Endothelial cell of umbilical vein (primary cell): ENCODE results near the gene EML4. TPM values are rescaled to one million over a fixed set of nuclear protein-coding genes. Genes with fewer than 3 reads are reported as not detected.

Experiments used
- BruUV-seq: library from RNA; stranded (reverse); fragments of 400-500 nt; replicated peaks from 2 replicates; lab custom pipeline; 2021; lab: Mats Ljungman, UMichigan
- CTCF ChIA-PET: fragments of 300-600, 350-600 bp; sonication (Branson Sonifier 250); formaldehyde crosslinking; loops from one replicate; lab custom pipeline; 2021; ENCODE audit warnings: antibody characterized with exemption, inconsistent platforms; lab: Charles Lee
- POLR2A ChIA-PET: fragments of 300-600, 350-600 bp; sonication (Branson Sonifier 250); formaldehyde crosslinking; loops from one replicate; lab custom pipeline; 2021; ENCODE audit warnings: antibody characterized with exemption, inconsistent platforms; lab: Charles Lee
- DNase-seq: peaks from one replicate; pipeline ENCODE4 v3.0.0-alpha.2; 2011; ENCODE audit warnings: low read depth, low spot score
- FAIRE-seq: peaks from 2 replicates; lab custom pipeline; 2011; peaks lifted over from hg19 to GRCh38; lab: Jason Lieb, UNC
- H2AFZ ChIP-seq: 2 replicates; pipeline ENCODE4 v1.6.0; 2012; ENCODE audit warnings: low read depth, low read length, control low read depth, inconsistent platforms
- H3K27ac ChIP-seq: 2 replicates; pipeline ENCODE4 v1.5.1; 2011; ENCODE audit warnings: low read depth, mild to moderate bottlenecking, control low read depth, low read length, moderate library complexity; ENCODE audit not compliant: insufficient read depth
- H3K27me3 ChIP-seq, 2 experiments: 2 replicates each; pipeline versions ENCODE4 v1.6.0 to v1.6.1; 2011; ENCODE audit warnings: low read length in 2 of 2, mixed read lengths in 1 of 2; ENCODE audit not compliant: control insufficient read depth in 2 of 2, insufficient read depth in 2 of 2
- H3K36me3 ChIP-seq, 2 experiments: 2 replicates in 1 of 2; 3 replicates in 1 of 2; pipeline ENCODE4 v1.5.1; 2011; ENCODE audit warnings: low read length in 2 of 2, mild to moderate bottlenecking in 1 of 2, moderate library complexity in 1 of 2; ENCODE audit not compliant: control insufficient read depth in 2 of 2, insufficient read depth in 2 of 2; ENCODE audit errors: extremely low read depth in 1 of 2
- H3K4me1 ChIP-seq: 3 replicates; pipeline ENCODE4 v1.5.1; 2011; ENCODE audit warnings: mild to moderate bottlenecking, low read length; ENCODE audit not compliant: control insufficient read depth, insufficient read depth; ENCODE audit errors: extremely low read depth
- H3K4me2 ChIP-seq: 2 replicates; pipeline ENCODE4 v1.6.1; 2011; ENCODE audit warnings: low read length, control low read depth, mixed read lengths; ENCODE audit not compliant: insufficient read depth
- H3K4me3 ChIP-seq, 3 experiments: fragments of 200-600 bp in 1 of 3; sonication (generic), shearing (Covaris generic) in 1 of 3; replicated peaks in 1 of 3; 2 replicates each; pipeline ENCODE4 v1.5.1; 2011 to 2016; ENCODE audit warnings: control low read depth in 3 of 3, low read length in 3 of 3, mild to moderate bottlenecking in 2 of 3, inconsistent platforms in 1 of 3, low read depth in 1 of 3, moderate library complexity in 1 of 3; ENCODE audit not compliant: insufficient read depth in 1 of 3
- H3K79me2 ChIP-seq: 2 replicates; pipeline ENCODE4 v1.6.0; 2012; ENCODE audit warnings: low read length, inconsistent platforms; ENCODE audit not compliant: control insufficient read depth, insufficient read depth
- H3K9ac ChIP-seq: replicated peaks from 2 replicates; pipeline ENCODE3; 2011; ENCODE audit warnings: low read length, control low read depth; ENCODE audit not compliant: insufficient read depth; ENCODE audit errors: extremely low read depth
- H3K9me1 ChIP-seq: replicated peaks from 3 replicates; pipeline ENCODE4 v1.6.0; 2011; ENCODE audit warnings: mild to moderate bottlenecking, low read length; ENCODE audit not compliant: control insufficient read depth, insufficient read depth; ENCODE audit errors: extremely low read depth
- H3K9me3 ChIP-seq: replicated peaks from 2 replicates; pipeline ENCODE4 v1.5.1; 2012; ENCODE audit warnings: low read length, inconsistent platforms; ENCODE audit not compliant: control insufficient read depth, insufficient read depth
- H4K20me1 ChIP-seq: replicated peaks from 2 replicates; pipeline ENCODE3; 2011; ENCODE audit warnings: mild to moderate bottlenecking, low read length; ENCODE audit not compliant: control insufficient read depth, insufficient read depth; ENCODE audit errors: extremely low read depth
- CTCF ChIP-seq, 2 donors: IDR thresholded peaks; 1 replicate in 1 of 2; 2 replicates in 1 of 2; pipeline ENCODE4 v1.5.1; 2011; ENCODE audit warnings: low read length in 2 of 2, mild to moderate bottlenecking in 2 of 2, moderate library complexity in 2 of 2, control low read depth in 1 of 2, inconsistent platforms in 1 of 2, low read depth in 1 of 2; ENCODE audit not compliant: insufficient read depth in 1 of 2; ENCODE audit errors: extremely low read depth in 1 of 2
- EZH2 ChIP-seq: IDR thresholded peaks from 2 replicates; pipeline ENCODE4 v1.6.1; 2012; ENCODE audit warnings: borderline replicate concordance, low read depth, mild to moderate bottlenecking, moderate library complexity, low read length, inconsistent platforms; ENCODE audit not compliant: severe bottlenecking
- FOS ChIP-seq: IDR thresholded peaks from 2 replicates; pipeline ENCODE4 v1.6.1; 2011; ENCODE audit warnings: mild to moderate bottlenecking, low read length, moderate library complexity, borderline replicate concordance; ENCODE audit not compliant: insufficient read depth
- GATA2 ChIP-seq: IDR thresholded peaks from 2 replicates; pipeline ENCODE4 v1.7.0; 2011; ENCODE audit warnings: low read depth, mild to moderate bottlenecking, moderate library complexity, mixed read lengths, low read length; ENCODE audit not compliant: insufficient read length, insufficient read depth
- JUN ChIP-seq: IDR thresholded peaks from 2 replicates; pipeline ENCODE4 v1.6.1; 2011; ENCODE audit warnings: borderline replicate concordance, low read depth; ENCODE audit not compliant: insufficient read length, insufficient read depth
- MYC ChIP-seq: IDR thresholded peaks from one replicate; pipeline ENCODE4 v1.6.1; 2011; ENCODE audit warnings: mild to moderate bottlenecking, low read depth, low read length
- POLR2A ChIP-seq: IDR thresholded peaks from 2 replicates; pipeline ENCODE4 v1.6.1; 2012; ENCODE audit warnings: low read depth, mild to moderate bottlenecking, control low read depth, low read length
- POLR2AphosphoS5 ChIP-seq: IDR thresholded peaks from 2 replicates; pipeline ENCODE4 v1.6.1; 2012; ENCODE audit warnings: low read depth, mild to moderate bottlenecking, control low read depth, low read length, moderate library complexity; ENCODE audit not compliant: insufficient read depth
- dilution Hi-C: fragments of 300-500 bp; cut with MboI; formaldehyde crosslinking; loops from one replicate; pipeline ENCODE4 v1.15.0; 2019; ENCODE audit warnings: low sequenced_read_pairs; ENCODE audit not compliant: extremely low pct_ligation_motif_present
- intact Hi-C: fragments of 100-400 bp; cut with micrococcal nuclease; formaldehyde crosslinking; loops from one replicate; pipeline ENCODE4 v1.10.0; 2022
- polyA plus RNA-seq, 4 experiments: library from polyadenylated mRNA; depleted of rRNA in 3 of 4; stranded (reverse) in 3 of 4; unstranded in 1 of 4; fragments of >200 nt; gene quantifications; 2 replicates each; pipeline versions ENCODE4 v1.2.1 to v1.2.3, GENCODE V29; 2011 to 2012; ENCODE audit warnings: missing spikeins in 1 of 4
- total RNA-seq: library from RNA; stranded (reverse); gene quantifications from 2 replicates; pipeline ENCODE4 v1.2.3, GENCODE V29; 2021
- TF ChIP-seq, protein P1 (sequence below): IDR thresholded peaks from 2 replicates; pipeline ENCODE4 v1.6.1; 2011; ENCODE audit not compliant: insufficient read depth, insufficient read length

The EML4 gene
- total and polyA plus RNA-seq, 2 donors (not counting 3 experiments of a cell fraction or from before 2014, with no cell fraction given) = 13.3 to 32.0 TPM

DNA sequence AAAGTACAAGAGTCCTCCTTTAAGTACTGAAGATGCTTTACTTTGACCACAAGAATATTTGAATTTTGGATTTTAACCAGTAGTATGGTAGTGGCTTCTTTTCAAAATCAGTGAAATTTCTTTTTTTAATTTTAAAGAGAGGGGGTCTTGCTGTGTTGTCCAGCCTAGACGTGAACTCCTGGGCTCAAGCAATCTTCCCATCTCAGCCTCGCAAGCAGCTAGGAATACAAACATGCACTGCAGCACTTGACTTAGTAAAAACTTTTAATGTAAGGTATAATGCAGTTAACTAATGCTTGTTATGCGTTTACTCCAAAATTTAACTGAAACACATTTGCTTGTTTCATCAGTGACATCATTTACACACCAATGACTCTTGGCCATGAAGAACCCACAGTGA, 49.6 kb downstream of the EML4 start:
- no peaks in the 10 kb centered on the region for H3K27me3 ChIP-seq
- no peak overlapping the region for H2AFZ ChIP-seq
- no peaks in the 10 kb centered on the region for H3K79me2 ChIP-seq
- dilution Hi-C loops = no loop called here
- no peaks in the 10 kb centered on the region for H3K36me3 ChIP-seq
- CTCF ChIA-PET = no interaction called here
- no peak overlapping the region for H3K9ac ChIP-seq
- TF ChIP-seq FOS = no peak
- TF ChIP-seq, protein P1, sequence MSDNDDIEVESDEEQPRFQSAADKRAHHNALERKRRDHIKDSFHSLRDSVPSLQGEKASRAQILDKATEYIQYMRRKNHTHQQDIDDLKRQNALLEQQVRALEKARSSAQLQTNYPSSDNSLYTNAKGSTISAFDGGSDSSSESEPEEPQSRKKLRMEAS = no peak
- no peak for TF ChIP-seq GATA2
- no peak for TF ChIP-seq JUN
- TF ChIP-seq POLR2AphosphoS5 = no peak
- TF ChIP-seq POLR2A = no peak
- TF ChIP-seq EZH2 = no peak
- TF ChIP-seq CTCF (IDR thresholded peaks at IDR 0.05; ENCODE audit: extremely low read depth in 1 of 2, insufficient read depth in 1 of 2, low read depth in 1 of 2, low read length in 2 of 2) = no peak
- no peak for TF ChIP-seq MYC
- peaks cover 6% of the 10 kb centered on the region for H3K4me1 ChIP-seq
- no TSS peak for BruUV-seq
- POLR2A ChIA-PET = no interaction called here
- no peak overlapping the region for H3K4me2 ChIP-seq
- DNase-seq = no peak
- no peaks in the 10 kb centered on the region for H3K9me3 ChIP-seq
- no peaks in the 10 kb centered on the region for H3K9me1 ChIP-seq
- no peak for FAIRE-seq
- no peak overlapping the region for H3K4me3 ChIP-seq
- H3K27ac ChIP-seq = no peak overlapping the region
- intact Hi-C loops = no loop called here
- H4K20me1 ChIP-seq = no peaks in the 10 kb centered on the region
